HCT116 (cell line): ENCODE data around the gene KDSR. TPM values are rescaled to one million over a fixed set of nuclear protein-coding genes. Genes with fewer than 3 reads are reported as not detected.

Source experiments
- ATAC-seq: fragments of 200-7000 bp; cut with Tn5 transposase; 2 replicates; pipeline ENCODE4 v1.9.1; 2020; ENCODE audit warnings: mild to moderate bottlenecking, moderate library complexity
- BruUV-seq: library from RNA; stranded (reverse); fragments of 400-500 nt; replicated peaks from 2 replicates; lab custom pipeline; 2021; lab: Mats Ljungman, UMichigan
- CTCF ChIA-PET: fragments of 300-600 bp; sonication (Branson Sonifier 250); formaldehyde crosslinking; loops from one replicate; lab custom pipeline; 2021; ENCODE audit warnings: antibody characterized with exemption; lab: Charles Lee
- POLR2A ChIA-PET: fragments of 300-600, 350-600 bp; sonication (Branson Sonifier 250); formaldehyde crosslinking; loops from one replicate; lab custom pipeline; 2021; ENCODE audit warnings: antibody characterized with exemption; lab: Charles Lee
- RAD21 ChIA-PET, 2 experiments: fragments of 300-600 bp; sonication (Branson Sonifier 250); formaldehyde crosslinking; loops; one replicate each; lab custom pipeline; 2023; ENCODE audit warnings: low total read pairs in 2 of 2; ENCODE audit not compliant: uncharacterized antibody in 2 of 2, unreplicated experiment in 2 of 2, low non-redundant PET in 1 of 2; lab: Charles Lee
- DNase-seq: peaks from one replicate; pipeline ENCODE4 v3.0.0-alpha.2; 2010; ENCODE audit warnings: low read depth, low spot score
- H2AFZ ChIP-seq: fragments of 200-600 bp; shearing (Covaris generic), sonication (generic); 2 replicates; pipeline ENCODE4 v1.6.1; 2017; ENCODE audit warnings: low read depth, mixed run types, mixed read lengths, antibody characterized with exemption, low read length; ENCODE audit not compliant: poor library complexity, severe bottlenecking
- H3K27ac ChIP-seq: 2 replicates; pipeline ENCODE4 v1.5.1; 2012; ENCODE audit warnings: low read depth, low read length
- H3K27me3 ChIP-seq: fragments of 200-600 bp; sonication (generic); 2 replicates; pipeline ENCODE4 v1.6.1; 2016; ENCODE audit warnings: mixed run types, low read length, mixed read lengths; ENCODE audit not compliant: insufficient read depth
- H3K36me3 ChIP-seq, 2 experiments: fragments of 200-500 bp in 1 of 2; fragments of 200-600 bp in 1 of 2; sonication (Bioruptor generic) in 1 of 2; sonication (generic) in 1 of 2; 2 replicates each; pipeline versions ENCODE4 v1.5.1 to v1.6.1; 2014 to 2016; ENCODE audit warnings: low read length in 2 of 2, inconsistent platforms in 1 of 2, mixed read lengths in 1 of 2, mixed run types in 1 of 2; ENCODE audit not compliant: insufficient read depth in 2 of 2, control insufficient read depth in 1 of 2
- H3K4me1 ChIP-seq, 2 experiments: fragments of 200-600 bp in 1 of 2; sonication (generic) in 1 of 2; 2 replicates each; pipeline versions ENCODE4 v1.5.1 to v1.6.1; 2012 to 2017; ENCODE audit warnings: low read length in 2 of 2, inconsistent platforms in 1 of 2, mild to moderate bottlenecking in 1 of 2, mixed read lengths in 1 of 2, mixed run types in 1 of 2, moderate library complexity in 1 of 2; ENCODE audit not compliant: insufficient read depth in 2 of 2, control insufficient read depth in 1 of 2
- H3K4me2 ChIP-seq: fragments of 200-600 bp; sonication (generic); 2 replicates; pipeline ENCODE4 v1.6.1; 2017; ENCODE audit warnings: mixed run types, low read length, mixed read lengths
- H3K4me3 ChIP-seq, 2 experiments: fragments of 200-600 bp in 1 of 2; sonication (generic) in 1 of 2; replicated peaks in 1 of 2; 2 replicates each; pipeline ENCODE4 v1.5.1; 2011 to 2016; ENCODE audit warnings: low read length in 2 of 2, control low read depth in 1 of 2, low read depth in 1 of 2, mild to moderate bottlenecking in 1 of 2, mixed read lengths in 1 of 2, mixed run types in 1 of 2
- H3K79me2 ChIP-seq: fragments of 200-600 bp; sonication (generic); 2 replicates; pipeline ENCODE4 v1.6.1; 2017; ENCODE audit warnings: mild to moderate bottlenecking, mixed run types, low read length, moderate library complexity, mixed read lengths; ENCODE audit not compliant: insufficient read depth
- H3K9ac ChIP-seq: fragments of 200-600 bp; sonication (generic); 2 replicates; pipeline ENCODE4 v1.6.1; 2016; ENCODE audit warnings: low read length, mixed read lengths
- H3K9me2 ChIP-seq: fragments of 200-600 bp; sonication (generic), shearing (Covaris generic); 2 replicates; pipeline ENCODE4 v1.6.1; 2017; ENCODE audit warnings: mixed run types, mild to moderate bottlenecking, moderate library complexity; ENCODE audit not compliant: insufficient read depth
- H3K9me3 ChIP-seq, 2 experiments: fragments of 200-500 bp in 1 of 2; fragments of 200-600 bp in 1 of 2; sonication (Bioruptor generic) in 1 of 2; sonication (generic) in 1 of 2; 2 replicates each; pipeline ENCODE4 v1.6.1; 2014 to 2017; ENCODE audit warnings: low read length in 2 of 2, mixed read lengths in 2 of 2, inconsistent platforms in 1 of 2, low read depth in 1 of 2, mild to moderate bottlenecking in 1 of 2, mixed run types in 1 of 2, moderate library complexity in 1 of 2; ENCODE audit not compliant: control insufficient read depth in 1 of 2, insufficient read depth in 1 of 2
- H4K20me1 ChIP-seq: fragments of 200-600 bp; sonication (generic), shearing (Covaris generic); 2 replicates; pipeline ENCODE4 v1.6.1; 2017; ENCODE audit warnings: mixed run types, mild to moderate bottlenecking, moderate library complexity; ENCODE audit not compliant: insufficient read depth
- EGR1 ChIP-seq: IDR thresholded peaks from 2 replicates; pipeline ENCODE4 v1.6.1; 2012; ENCODE audit warnings: low read depth
- EZH2 ChIP-seq: fragments of 200-600 bp; sonication (generic); IDR thresholded peaks from 2 replicates; pipeline ENCODE4 v1.6.1; 2017; ENCODE audit warnings: antibody characterized with exemption, mixed run types
- POLR2A ChIP-seq: IDR thresholded peaks from 2 replicates; pipeline ENCODE4 v1.7.0; 2011; ENCODE audit warnings: borderline replicate concordance; ENCODE audit not compliant: insufficient read depth, insufficient read length; ENCODE audit errors: extremely low read depth
- POLR2AphosphoS5 ChIP-seq: IDR thresholded peaks from 2 replicates; pipeline ENCODE4 v1.6.1; 2011; ENCODE audit warnings: mild to moderate bottlenecking, low read depth, low read length, moderate library complexity
- TCF7L2 ChIP-seq: IDR thresholded peaks from 2 replicates; pipeline ENCODE4 v1.7.0; 2011; ENCODE audit warnings: borderline replicate concordance, inconsistent platforms; ENCODE audit not compliant: insufficient read depth, insufficient read length; ENCODE audit errors: extremely low read depth
- intact Hi-C: fragments of 100-400 bp; cut with micrococcal nuclease; formaldehyde crosslinking; loops from 2 replicates; pipeline ENCODE4 v1.10.0; 2022
- total RNA-seq: library from RNA; stranded (reverse); gene quantifications from one replicate; pipeline ENCODE4 v1.2.1, GENCODE V29; 2021; ENCODE audit not compliant: unreplicated experiment
- TF ChIP-seq, protein P1 (sequence below): IDR thresholded peaks from 2 replicates; pipeline ENCODE4 v1.6.1; 2012; ENCODE audit warnings: low read depth
- TF ChIP-seq, protein P2 (sequence below): IDR thresholded peaks from 2 replicates; pipeline ENCODE4 v1.6.1; 2012

Gene KDSR
- total RNA-seq, 1 experiment from 2014 or later = 68.6 TPM

DNA sequence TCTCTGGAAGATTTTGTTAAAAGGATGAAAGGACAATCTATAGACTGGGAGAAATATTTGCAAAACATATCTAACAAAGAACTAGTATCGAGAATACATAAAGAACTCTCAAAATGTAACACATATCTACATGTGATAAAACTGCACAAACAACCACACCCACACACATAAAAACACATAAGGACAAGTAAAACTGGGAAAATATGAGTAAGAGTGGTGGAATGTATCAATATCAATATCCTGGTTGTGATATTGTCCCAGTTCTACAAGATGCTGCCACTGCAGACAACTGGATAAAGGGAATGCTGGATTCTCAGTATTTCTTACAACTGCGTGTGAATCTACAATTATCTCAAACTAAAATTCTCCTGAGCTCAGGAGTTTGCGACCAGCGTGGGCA is 45.9 kb upstream of the KDSR start (continued):
- TF ChIP-seq, protein P1, sequence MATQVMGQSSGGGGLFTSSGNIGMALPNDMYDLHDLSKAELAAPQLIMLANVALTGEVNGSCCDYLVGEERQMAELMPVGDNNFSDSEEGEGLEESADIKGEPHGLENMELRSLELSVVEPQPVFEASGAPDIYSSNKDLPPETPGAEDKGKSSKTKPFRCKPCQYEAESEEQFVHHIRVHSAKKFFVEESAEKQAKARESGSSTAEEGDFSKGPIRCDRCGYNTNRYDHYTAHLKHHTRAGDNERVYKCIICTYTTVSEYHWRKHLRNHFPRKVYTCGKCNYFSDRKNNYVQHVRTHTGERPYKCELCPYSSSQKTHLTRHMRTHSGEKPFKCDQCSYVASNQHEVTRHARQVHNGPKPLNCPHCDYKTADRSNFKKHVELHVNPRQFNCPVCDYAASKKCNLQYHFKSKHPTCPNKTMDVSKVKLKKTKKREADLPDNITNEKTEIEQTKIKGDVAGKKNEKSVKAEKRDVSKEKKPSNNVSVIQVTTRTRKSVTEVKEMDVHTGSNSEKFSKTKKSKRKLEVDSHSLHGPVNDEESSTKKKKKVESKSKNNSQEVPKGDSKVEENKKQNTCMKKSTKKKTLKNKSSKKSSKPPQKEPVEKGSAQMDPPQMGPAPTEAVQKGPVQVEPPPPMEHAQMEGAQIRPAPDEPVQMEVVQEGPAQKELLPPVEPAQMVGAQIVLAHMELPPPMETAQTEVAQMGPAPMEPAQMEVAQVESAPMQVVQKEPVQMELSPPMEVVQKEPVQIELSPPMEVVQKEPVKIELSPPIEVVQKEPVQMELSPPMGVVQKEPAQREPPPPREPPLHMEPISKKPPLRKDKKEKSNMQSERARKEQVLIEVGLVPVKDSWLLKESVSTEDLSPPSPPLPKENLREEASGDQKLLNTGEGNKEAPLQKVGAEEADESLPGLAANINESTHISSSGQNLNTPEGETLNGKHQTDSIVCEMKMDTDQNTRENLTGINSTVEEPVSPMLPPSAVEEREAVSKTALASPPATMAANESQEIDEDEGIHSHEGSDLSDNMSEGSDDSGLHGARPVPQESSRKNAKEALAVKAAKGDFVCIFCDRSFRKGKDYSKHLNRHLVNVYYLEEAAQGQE = no peak
- no peak for TF ChIP-seq EZH2

DNA sequence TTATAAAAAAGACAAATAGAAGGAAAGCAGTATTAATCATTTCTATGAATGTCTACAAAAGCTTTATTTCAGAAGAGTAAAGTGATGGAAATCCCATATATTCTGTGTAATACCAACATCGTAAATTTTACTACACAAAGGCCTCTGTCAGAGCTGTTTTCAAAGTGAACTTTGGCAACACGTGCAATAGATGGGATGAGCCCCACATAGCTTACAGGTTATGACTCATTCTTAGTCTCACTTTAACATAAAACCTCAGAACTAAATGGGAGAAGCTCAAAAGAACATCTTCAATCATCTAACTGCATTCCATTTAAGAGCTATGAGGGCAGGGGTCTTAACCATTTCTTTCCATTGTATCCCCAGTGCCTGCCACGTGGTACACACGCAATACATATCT is 43.8 kb upstream of the KDSR start:
- no peak overlapping the region for H2AFZ ChIP-seq
- no peaks in the 10 kb centered on the region for H4K20me1 ChIP-seq
- no TSS peak for BruUV-seq
- no peak for ATAC-seq
- no peak overlapping the region for H3K4me3 ChIP-seq
- H3K9me3 ChIP-seq = no peaks in the 10 kb centered on the region
- TF ChIP-seq POLR2AphosphoS5 (no peak), EZH2 (no peak), EGR1 (no peak), TCF7L2 (no peak), POLR2A (no peak)
- TF ChIP-seq, protein P1 = no peak
- TF ChIP-seq, protein P2, sequence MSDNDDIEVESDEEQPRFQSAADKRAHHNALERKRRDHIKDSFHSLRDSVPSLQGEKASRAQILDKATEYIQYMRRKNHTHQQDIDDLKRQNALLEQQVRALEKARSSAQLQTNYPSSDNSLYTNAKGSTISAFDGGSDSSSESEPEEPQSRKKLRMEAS = no peak
- no peaks in the 10 kb centered on the region for H3K27me3 ChIP-seq
- H3K4me1 ChIP-seq = peaks cover 0 to 12% of the 10 kb centered on the region in 2 experiments; a peak in 2 of 4 replicates
- intact Hi-C loops = no loop called here
- H3K27ac ChIP-seq = no peak overlapping the region
- no peaks in the 10 kb centered on the region for H3K9me2 ChIP-seq
- H3K9ac ChIP-seq = no peak overlapping the region
- POLR2A ChIA-PET = no interaction called here
- RAD21 ChIA-PET = no interaction called here
- DNase-seq = no peak
- H3K4me2 ChIP-seq = peak overlapping the region; percentile 0; the same call in 1 of the 2 replicates
- CTCF ChIA-PET = no interaction called here
- peaks cover 9 to 20% of the 10 kb centered on the region in 2 experiments; a peak in 2 of 4 replicates for H3K36me3 ChIP-seq
- peaks cover 65% of the 10 kb centered on the region for H3K79me2 ChIP-seq
